B cell (primary cell): ENCODE results near the gene HIRA. TPM values are rescaled to one million over a fixed set of nuclear protein-coding genes. Genes with fewer than 3 reads are reported as not detected.

ENCODE experiments used
- ATAC-seq: fragments of 200-7000 bp; cut with Tn5 transposase; one replicate; pipeline ENCODE4 v1.10.0; 2021; ENCODE audit warnings: low read depth, mild to moderate bottlenecking, moderate number of reproducible peaks, moderate library complexity
- CTCF ChIA-PET: fragments of 350-600 bp; sonication (Branson Sonifier 250); formaldehyde crosslinking; loops from one replicate; lab custom pipeline; 2021; ENCODE audit warnings: antibody characterized with exemption, inconsistent platforms; lab: Charles Lee
- POLR2A ChIA-PET: fragments of 350-600 bp; sonication (Branson Sonifier 250); formaldehyde crosslinking; loops from one replicate; lab custom pipeline; 2021; ENCODE audit warnings: antibody characterized with exemption; lab: Charles Lee
- DNase-seq: peaks from one replicate; pipeline ENCODE4 v3.0.0; 2013
- H2AFZ ChIP-seq: 2 replicates; pipeline ENCODE4 v1.6.1; 2012; ENCODE audit warnings: mild to moderate bottlenecking, low read depth, low read length; ENCODE audit not compliant: insufficient read depth, poor library complexity, severe bottlenecking
- H3K27ac ChIP-seq, 2 donors: 1 replicate in 1 of 2; 2 replicates in 1 of 2; pipeline ENCODE4 v1.5.1; 2012 to 2013; ENCODE audit warnings: low read length in 2 of 2, mild to moderate bottlenecking in 2 of 2, moderate library complexity in 1 of 2
- H3K27me3 ChIP-seq, 4 experiments: fragments of 200-600 bp in 1 of 4; sonication (generic) in 1 of 4; replicated peaks in 1 of 4; 1 replicate in 2 of 4; 2 replicates in 2 of 4; pipeline versions ENCODE4 v1.6.1 to v1.7.0; 2013 to 2016; ENCODE audit warnings: low read length in 3 of 4, mild to moderate bottlenecking in 2 of 4, mixed read lengths in 1 of 4, moderate library complexity in 1 of 4; ENCODE audit not compliant: insufficient read depth in 4 of 4, control insufficient read depth in 3 of 4; ENCODE audit errors: control extremely low read depth in 1 of 4
- H3K36me3 ChIP-seq, 2 experiments: replicated peaks in 1 of 2; 1 replicate in 1 of 2; 2 replicates in 1 of 2; pipeline versions ENCODE4 v1.6.1 to v1.7.1; 2013; ENCODE audit warnings: low read length in 1 of 2; ENCODE audit not compliant: insufficient read depth in 2 of 2, control insufficient read depth in 1 of 2; ENCODE audit errors: control extremely low read depth in 1 of 2, extremely low read depth in 1 of 2
- H3K4me1 ChIP-seq, 2 donors: fragments of 200-600 bp in 1 of 2; sonication (generic) in 1 of 2; 1 replicate in 1 of 2; 2 replicates in 1 of 2; pipeline versions ENCODE4 v1.5.1 to v1.6.1; 2013 to 2017; ENCODE audit warnings: low read length in 2 of 2; ENCODE audit not compliant: control insufficient read depth in 2 of 2, insufficient read depth in 2 of 2
- H3K4me2 ChIP-seq: replicated peaks from 2 replicates; pipeline ENCODE3; 2012; ENCODE audit warnings: mild to moderate bottlenecking, low read depth, low read length; ENCODE audit not compliant: poor library complexity, severe bottlenecking
- H3K4me3 ChIP-seq, 5 experiments: fragments of 200-600 bp in 1 of 5; sonication (generic) in 1 of 5; 1 replicate in 3 of 5; 2 replicates in 2 of 5; pipeline versions ENCODE4 v1.5.1 to v1.7.0; 2011 to 2016; ENCODE audit warnings: low read length in 4 of 5, mild to moderate bottlenecking in 4 of 5, low read depth in 2 of 5, control low read depth in 1 of 5, moderate library complexity in 1 of 5; ENCODE audit not compliant: insufficient read depth in 1 of 5; ENCODE audit errors: control extremely low read depth in 1 of 5, extremely low read depth in 1 of 5
- H3K79me2 ChIP-seq: fragments of 200-600 bp; sonication (generic); one replicate; pipeline ENCODE4 v1.6.0; 2016; ENCODE audit warnings: low read length; ENCODE audit not compliant: control insufficient read depth, insufficient read depth
- H3K9ac ChIP-seq: fragments of 200-600 bp; sonication (generic); 2 replicates; pipeline ENCODE4 v1.6.1; 2017; ENCODE audit warnings: mild to moderate bottlenecking, low read length, moderate library complexity
- H3K9me3 ChIP-seq, 3 donors: one replicate each; pipeline versions ENCODE4 v1.6.1 to v1.7.1; 2013; ENCODE audit warnings: low read length in 2 of 3; ENCODE audit not compliant: control insufficient read depth in 2 of 3, insufficient read depth in 1 of 3; ENCODE audit errors: control extremely low read depth in 1 of 3
- H4K20me1 ChIP-seq: 2 replicates; pipeline ENCODE4 v1.6.0; 2012; ENCODE audit warnings: mild to moderate bottlenecking, low read length; ENCODE audit not compliant: insufficient read depth, control insufficient read depth, poor library complexity, severe bottlenecking
- H3K27ac Mint-ChIP-seq: one replicate; pipeline ENCODE4 v1.8.0; 2021; ENCODE audit warnings: mixed read lengths
- H3K27me3 Mint-ChIP-seq: one replicate; pipeline ENCODE4 v1.8.0; 2021; ENCODE audit warnings: mixed read lengths
- H3K4me1 Mint-ChIP-seq: one replicate; pipeline ENCODE4 v1.8.0; 2021; ENCODE audit warnings: mixed read lengths
- H3K4me3 Mint-ChIP-seq: one replicate; pipeline ENCODE4 v1.8.0; 2021; ENCODE audit warnings: mixed read lengths
- H3K9me3 Mint-ChIP-seq: one replicate; pipeline ENCODE4 v1.8.0; 2022; ENCODE audit warnings: mixed read lengths; ENCODE audit not compliant: insufficient read depth
- CTCF ChIP-seq: fragments of 200-600 bp; IDR thresholded peaks from one replicate; pipeline ENCODE4 v1.8.0; 2022; ENCODE audit warnings: antibody characterized with exemption, mild to moderate bottlenecking
- EZH2 ChIP-seq: IDR thresholded peaks from 2 replicates; pipeline ENCODE4 v1.6.1; 2012; ENCODE audit warnings: borderline replicate concordance, low read depth, mild to moderate bottlenecking, moderate library complexity, low read length; ENCODE audit not compliant: insufficient read depth, poor library complexity, severe bottlenecking
- WGBS: methylation state at CpG from one replicate; pipeline ENCODE4 v1.1.5; 2013; ENCODE audit warnings: missing lambda C conversion rate; ENCODE audit not compliant: insufficient coverage; 5-methylcytosine and 5-hydroxymethylcytosine counted together
- intact Hi-C: fragments of 100-400 bp; cut with micrococcal nuclease; formaldehyde crosslinking; loops from one replicate; pipeline ENCODE4 v1.10.0; 2022
- polyA plus RNA-seq: library from polyadenylated mRNA; depleted of rRNA; stranded (reverse); fragments of >200 nt; gene quantifications from 2 replicates; pipeline ENCODE4 v1.2.3, GENCODE V29; 2012
- total RNA-seq, 2 donors: library from RNA; stranded (reverse); fragments of 120-200 nt in 1 of 2; gene quantifications; 1 replicate in 1 of 2; 2 replicates in 1 of 2; pipeline versions ENCODE4 v1.2.3 to v1.2.4, GENCODE V29; 2013 to 2022

Gene HIRA
- total and polyA plus RNA-seq, 2 donors (not counting 1 experiment from before 2014, with no cell fraction given), result 28.3 to 34.5 TPM

- Mint-ChIP-seq H3K4me1 (peaks cover 7% of the 10 kb centered on the region), H3K9me3 (no peaks in the 10 kb centered on the region), H3K27ac (no peak overlapping the region), H3K4me3 (no peak overlapping the region), H3K27me3 (no peaks in the 10 kb centered on the region)
- peaks cover 10 to 13% of the 10 kb centered on the region in 2 donors for H3K4me1 ChIP-seq
- no peak for ATAC-seq
- peaks cover 3 to 41% of the 10 kb centered on the region in 2 experiments for H3K36me3 ChIP-seq
- no peaks in the 10 kb centered on the region for H3K79me2 ChIP-seq
- no peak overlapping the region for H2AFZ ChIP-seq
- no peaks in the 10 kb centered on the region for H3K27me3 ChIP-seq
- H3K4me3 ChIP-seq, result no peak overlapping the region
- H4K20me1 ChIP-seq, result no peaks in the 10 kb centered on the region
- ChIA-PET CTCF (interaction anchor here (1.2 kb wide), 1 partner anchor 10 kb away, joined by 3 read pairs; no protein-coding TSS in a partner anchor), POLR2A (interaction anchor here (0.6 kb wide), 1 partner anchor 64 kb away, joined by 6 read pairs; no protein-coding TSS in a partner anchor)
- no peak overlapping the region for H3K9ac ChIP-seq
- H3K4me2 ChIP-seq, result no peak overlapping the region
- intact Hi-C loops, result no loop called here
- no peak overlapping the region for H3K27ac ChIP-seq
- TF ChIP-seq EZH2, result no peak
- no peak for TF ChIP-seq CTCF
- DNase-seq, result no peak
- H3K9me3 ChIP-seq, result no peaks in the 10 kb centered on the region
These were observed 59.6 kb downstream of the HIRA start for GRCh38 chr22:19371893-19372292.

DNA sequence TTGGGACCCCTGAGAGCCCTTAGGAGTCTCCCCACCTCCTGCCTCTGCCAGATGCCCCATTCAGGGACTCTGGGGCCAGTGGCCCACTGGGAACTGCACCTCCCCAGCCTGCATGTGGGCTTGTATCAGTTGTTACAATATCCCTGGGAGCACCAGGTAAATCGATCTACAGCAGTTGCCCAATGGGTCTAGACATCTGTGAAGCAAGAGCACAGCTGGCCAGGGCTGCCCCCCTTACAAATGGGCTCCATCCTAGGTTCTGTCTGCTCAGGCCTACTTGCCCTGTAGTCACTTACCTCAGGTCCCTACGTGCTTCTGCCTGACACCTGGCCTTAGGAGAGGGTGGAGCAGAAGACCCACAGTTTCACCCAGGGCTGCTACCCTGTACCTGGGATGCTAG lies 62.7 kb downstream of the HIRA start:
- Mint-ChIP-seq H3K9me3 (no peaks in the 10 kb centered on the region), H3K27me3 (no peaks in the 10 kb centered on the region), H3K4me3 (no peak overlapping the region), H3K4me1 (peaks cover 29% of the 10 kb centered on the region), H3K27ac (peak overlapping the region; percentile 65)
- Histone ChIP-seq H3K4me3 (no peak overlapping the region), H3K79me2 (no peaks in the 10 kb centered on the region), H3K36me3 (peaks cover 0 to 12% of the 10 kb centered on the region in 2 experiments), H3K4me1 (peaks cover 29 to 32% of the 10 kb centered on the region in 2 donors), H3K27ac (peak overlapping the region in 1 of 2 donors; percentile 75), H3K9ac (no peak overlapping the region), H3K4me2 (no peak overlapping the region), H4K20me1 (no peaks in the 10 kb centered on the region), H3K27me3 (no peaks in the 10 kb centered on the region), H2AFZ (no peak overlapping the region), H3K9me3 (peaks cover 0 to under 1% (median 0%) of the 10 kb centered on the region in 3 donors)
- no peak for DNase-seq
- ChIA-PET CTCF (interaction anchor here (0.7 to 0.9 kb wide), 2 partner anchors 189 to 261 kb away, joined by 3 read pairs; no protein-coding TSS in a partner anchor), POLR2A (no interaction called here)
- TF ChIP-seq CTCF, result no peak
- no peak for TF ChIP-seq EZH2
- intact Hi-C loops, result no loop called here
- no peak for ATAC-seq
- 100% methylated on average over 2 of the region's 2 CpGs for WGBS
